Midbrain (tissue), 1 donor: Measurements from ENCODE around the gene PDZD2.

Source experiments
- DNase-seq: peaks from one replicate; lab custom pipeline; 2025; lab: John Stamatoyannopoulos, UW

PDZD2 gene

GRCh38 chr5:31976169-31976568, 337.2 kb downstream of the PDZD2 start:
- no peak for DNase-seq

- no peak for DNase-seq
Measured at GRCh38 chr5:31981361-31981945, 342.5 kb downstream of the PDZD2 start.

DNA sequence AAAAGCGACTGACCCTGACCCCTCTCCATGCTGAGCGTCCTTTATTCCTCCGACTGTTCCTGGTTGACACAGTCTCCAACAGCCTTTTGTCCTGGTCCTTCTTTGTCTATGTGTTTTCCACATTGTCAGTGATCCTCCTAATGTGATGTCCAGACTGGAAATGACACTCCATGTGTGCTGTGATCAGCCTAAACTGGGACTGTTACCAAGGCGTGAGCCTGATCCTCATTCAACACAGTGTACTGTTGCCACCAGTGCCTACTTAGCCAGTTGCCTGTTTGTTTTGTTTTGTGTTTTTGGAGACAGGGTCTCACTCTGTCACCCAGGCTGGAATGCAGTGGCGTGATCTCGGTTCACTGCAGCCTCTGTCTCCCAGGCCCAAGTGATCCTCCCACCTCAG, 343.1 kb downstream of the PDZD2 start:
- no peak for DNase-seq

DNA sequence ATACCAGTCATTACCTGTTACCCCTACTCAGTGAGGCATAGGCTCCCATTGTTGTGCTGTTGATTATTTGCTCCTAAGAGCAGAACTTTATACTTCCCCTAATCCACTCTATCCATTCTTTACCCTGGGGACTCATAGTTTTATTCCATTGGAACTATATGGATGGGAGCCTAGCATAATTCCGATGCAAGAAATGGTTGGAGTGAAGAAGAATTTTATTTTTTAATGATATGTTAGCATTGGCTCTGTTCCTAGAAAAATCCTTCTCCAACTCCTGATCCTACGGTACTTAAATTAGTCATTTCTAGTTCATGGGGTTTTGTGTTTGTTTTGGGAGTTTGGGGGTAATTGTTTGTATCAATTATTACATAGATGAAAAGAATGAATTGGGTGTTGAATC, 343.7 kb downstream of the PDZD2 start:
- no peak for DNase-seq

DNA sequence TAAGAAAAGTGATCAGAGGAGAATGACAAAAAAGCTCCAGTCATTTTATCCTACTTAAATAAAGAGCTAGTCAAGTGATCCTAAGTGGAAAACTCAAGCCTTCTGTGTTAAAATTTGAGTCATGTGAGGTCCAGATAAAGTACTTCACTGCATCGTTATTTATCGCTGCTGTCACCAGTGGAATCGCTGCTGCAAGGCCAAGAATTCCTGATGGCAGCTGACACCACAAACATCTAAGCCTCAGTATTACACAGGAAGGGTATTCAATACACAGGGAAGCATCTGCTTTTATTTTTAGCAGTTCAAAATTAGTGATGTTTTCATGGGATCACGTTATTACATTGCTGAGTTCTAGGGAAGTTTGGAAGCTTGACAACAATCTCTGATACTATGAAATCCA, 344.9 kb downstream of the PDZD2 start:
- DNase-seq: no peak

- no peak for DNase-seq
Measured at GRCh38 chr5:31984691-31985090, 345.8 kb downstream of the PDZD2 start.

DNA sequence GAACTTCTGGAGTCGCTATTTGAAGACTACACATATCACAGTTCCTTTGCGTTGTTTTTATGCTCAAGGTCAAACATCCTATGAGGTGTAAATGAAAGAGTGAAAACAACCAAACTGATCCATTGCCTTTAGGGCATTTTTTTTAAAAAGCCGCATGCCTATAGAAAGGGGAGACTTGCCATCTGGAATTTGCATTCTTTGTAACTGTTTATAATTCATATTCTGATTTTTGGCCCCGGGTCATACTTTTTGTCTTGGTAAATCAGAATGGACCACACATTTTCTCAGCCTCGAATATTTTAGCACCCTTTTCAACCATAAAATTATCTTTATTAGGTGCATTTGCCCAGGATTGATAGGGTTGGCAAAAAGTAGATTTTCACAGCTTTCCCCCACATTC, 347.2 kb downstream of the PDZD2 start:
- no peak for DNase-seq

DNA sequence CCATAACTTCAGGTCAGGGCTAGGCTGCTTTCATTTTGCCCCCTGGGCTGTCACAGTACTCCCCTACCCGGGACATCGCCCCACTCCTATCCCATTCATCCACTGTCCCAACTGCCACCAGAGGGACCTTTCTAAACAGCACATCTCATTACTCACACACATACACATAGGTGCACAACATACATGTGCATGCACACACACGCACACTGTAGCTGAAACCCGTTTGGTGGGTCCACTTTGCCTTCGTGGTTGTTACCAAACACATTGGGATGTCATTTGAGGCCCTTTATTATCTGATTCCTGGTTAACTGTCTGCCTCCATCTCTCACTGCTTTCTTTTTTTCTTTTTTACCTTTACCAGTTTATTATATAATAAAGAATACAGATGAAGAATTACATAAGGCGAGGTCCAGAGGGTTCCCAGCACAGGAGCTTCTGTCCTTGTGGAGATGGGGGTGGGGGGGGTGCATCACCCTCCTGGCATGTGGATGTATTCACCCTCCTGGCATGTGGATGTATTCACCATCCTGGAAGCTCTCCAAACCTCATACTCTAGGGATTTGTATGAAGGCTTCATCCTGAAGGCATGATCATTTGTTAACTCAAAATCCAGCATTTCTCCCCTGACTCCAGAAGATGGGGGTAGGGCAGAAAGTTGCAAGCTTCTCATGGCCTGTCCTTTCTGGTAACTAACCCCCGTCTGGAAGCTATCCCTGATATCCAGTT, 349.2 kb downstream of the PDZD2 start:
- no peak for DNase-seq

- no peak for DNase-seq
Measured at GRCh38 chr5:31990081-31990650, 351.2 kb downstream of the PDZD2 start.

GRCh38 chr5:31990701-31991110, 351.8 kb downstream of the PDZD2 start:
- DNase-seq: no peak

DNA sequence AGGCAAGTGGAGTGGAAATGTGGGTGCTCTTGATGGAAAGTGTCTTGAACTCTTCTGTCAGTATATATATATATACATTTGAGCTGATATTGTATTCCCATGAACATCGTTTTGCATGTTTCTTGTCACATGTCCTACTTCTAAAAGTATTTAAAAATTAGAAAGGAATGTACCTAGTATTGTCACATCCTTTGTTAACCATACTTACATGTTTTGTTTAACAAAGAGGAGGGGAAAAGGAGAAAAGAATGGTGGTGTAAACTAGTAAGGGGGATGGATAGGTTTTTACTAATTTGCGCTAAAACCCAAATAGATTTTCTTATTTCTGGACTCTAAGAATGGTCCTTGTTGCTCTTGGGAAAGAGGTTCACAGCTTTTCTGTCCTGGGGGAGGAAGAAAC, 353.4 kb downstream of the PDZD2 start:
- no peak for DNase-seq

DNA sequence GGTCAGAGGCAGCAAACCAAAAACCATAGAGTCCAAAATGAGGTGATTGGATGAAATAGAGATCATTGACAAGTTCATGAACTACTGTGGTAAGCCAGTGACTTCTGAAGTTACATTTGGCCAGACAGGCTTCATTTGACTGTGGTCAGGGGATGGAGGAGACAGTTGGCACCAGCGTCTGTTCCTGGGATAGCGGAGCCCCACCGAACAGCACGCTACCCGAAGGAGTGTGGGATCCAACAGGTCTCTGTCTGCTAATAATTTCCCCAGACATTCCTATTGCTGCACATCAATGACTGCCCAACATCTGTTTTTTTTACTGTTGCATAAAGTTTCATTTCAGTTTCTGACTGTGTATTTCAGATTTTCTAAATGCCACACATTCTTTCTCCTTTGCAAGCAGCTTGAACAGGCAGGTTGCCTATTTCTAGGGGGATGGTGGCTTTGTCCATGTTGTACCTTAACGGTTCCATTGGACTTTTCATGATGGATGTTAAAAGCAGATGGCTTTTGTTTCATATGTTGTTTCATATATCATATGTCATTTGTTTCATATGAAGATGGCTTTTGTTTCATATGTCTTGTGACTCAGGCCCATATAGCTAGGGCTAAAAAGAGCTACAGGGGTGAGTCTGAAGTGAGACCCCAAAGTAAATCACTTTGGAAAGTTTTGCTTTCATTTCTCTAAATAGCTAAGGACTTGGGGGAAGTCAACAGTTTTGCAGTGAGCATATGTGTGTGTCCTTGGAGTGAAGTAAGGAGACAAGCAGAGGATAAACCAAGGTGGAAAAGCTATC, 354.4 kb downstream of the PDZD2 start:
- no peak for DNase-seq

DNA sequence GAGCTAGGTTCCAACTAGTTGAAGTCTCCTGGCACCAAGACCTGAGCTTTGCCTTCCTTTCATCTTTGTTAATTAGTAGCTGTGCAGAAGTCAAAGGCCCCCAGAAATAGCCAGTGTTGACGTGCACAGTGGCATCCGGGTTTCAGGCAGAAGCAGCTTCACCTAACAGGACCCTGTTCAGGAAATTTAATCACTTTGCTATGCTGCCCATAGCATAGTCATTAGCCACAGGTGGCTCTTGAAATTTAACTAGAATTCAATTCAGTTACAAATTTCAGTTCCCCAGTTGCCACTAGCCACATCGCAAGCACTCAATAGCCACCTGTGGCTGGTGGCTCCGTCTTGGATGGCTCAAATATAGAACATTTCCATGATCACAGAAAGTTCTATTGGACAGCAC, 356.1 kb downstream of the PDZD2 start:
- no peak for DNase-seq

GRCh38 chr5:31995714-31996113, 356.8 kb downstream of the PDZD2 start:
- DNase-seq: no peak

DNA sequence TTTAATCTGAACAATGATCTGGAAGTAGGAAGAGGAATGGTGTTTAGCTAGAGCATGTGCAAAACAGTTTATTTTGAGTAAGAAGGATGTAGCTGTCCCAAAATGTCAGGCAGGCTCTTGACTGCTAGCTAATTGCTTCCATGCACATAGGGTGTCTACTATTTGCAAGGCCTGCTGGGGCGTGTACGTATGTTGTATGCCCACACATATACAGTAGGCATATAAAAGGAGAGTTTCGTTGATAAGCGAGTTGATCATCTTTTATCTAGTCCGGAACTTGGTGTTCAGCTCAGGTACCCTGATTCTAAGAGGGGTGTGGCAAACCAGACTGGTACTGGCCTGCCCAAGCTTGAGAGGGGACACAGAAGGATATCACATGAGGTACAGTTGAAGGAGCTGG, 358.0 kb downstream of the PDZD2 start:
- no peak for DNase-seq

- no peak for DNase-seq
Measured at GRCh38 chr5:31999470-31999869, 360.5 kb downstream of the PDZD2 start.

GRCh38 chr5:32000731-32001130, 361.8 kb downstream of the PDZD2 start:
- no peak for DNase-seq

- DNase-seq: no peak
Measured at GRCh38 chr5:32001284-32001683, 362.4 kb downstream of the PDZD2 start.

DNA sequence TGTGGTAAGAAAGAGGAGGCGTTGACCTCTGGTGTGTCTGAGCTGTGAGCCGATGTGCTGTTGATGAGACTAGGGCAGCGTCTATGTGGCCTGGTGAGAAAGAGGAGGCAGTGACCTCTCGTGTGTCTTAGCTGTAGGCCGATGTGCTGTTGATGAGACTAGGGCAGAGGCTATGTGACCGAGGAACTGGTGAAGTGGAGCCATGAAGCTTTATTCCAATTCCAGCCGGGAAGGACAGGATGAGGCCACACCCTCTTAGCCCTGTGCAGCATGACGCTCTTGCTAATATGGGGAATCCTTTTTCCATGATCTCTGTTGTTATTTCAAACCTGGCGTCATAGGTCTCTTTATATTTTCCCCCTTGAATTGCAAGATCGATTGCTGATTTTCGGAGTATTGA, 362.8 kb downstream of the PDZD2 start:
- DNase-seq: no peak

- no peak for DNase-seq
Measured at GRCh38 chr5:32002755-32003154, 363.8 kb downstream of the PDZD2 start.

- DNase-seq: no peak
Measured at GRCh38 chr5:32003981-32004380, 365.1 kb downstream of the PDZD2 start.

GRCh38 chr5:32004404-32004803, 365.5 kb downstream of the PDZD2 start:
- no peak for DNase-seq

DNA sequence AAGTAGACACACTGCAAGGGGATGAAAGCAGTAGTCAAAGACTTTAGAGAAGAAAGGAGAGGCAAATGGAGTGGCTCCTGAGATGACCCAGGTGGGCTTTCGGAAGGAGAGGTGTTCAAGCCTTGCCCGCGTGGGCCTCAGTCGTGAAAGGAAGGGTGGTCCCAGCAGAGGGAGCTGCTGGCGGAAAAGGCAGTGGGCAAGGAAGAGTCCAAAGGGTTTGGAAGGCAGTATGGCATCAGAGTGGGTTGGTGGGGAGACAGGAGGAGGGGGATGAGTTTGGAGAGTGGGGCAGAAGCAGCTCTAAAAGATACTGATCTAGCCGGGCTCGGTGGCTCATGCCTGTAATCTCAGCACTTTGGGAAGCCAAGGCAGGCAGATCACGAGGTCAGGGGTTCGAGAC, 369.8 kb downstream of the PDZD2 start:
- no peak for DNase-seq
